Transverse colon (tissue), 4 donors: Measurements from ENCODE around the gene PRAMEF18. TPM values are rescaled to one million over a fixed set of nuclear protein-coding genes. Genes with fewer than 3 reads are reported as not detected.
"Not testable (repeated sequence)": the region's sequence is repeated elsewhere in the genome, so short reads cannot be mapped to it uniquely, and the experiment has no call there.

Experiments
- DNase-seq: peaks from one replicate; pipeline ENCODE4 v3.0.0-alpha.2; 2019
- H3K27ac ChIP-seq, 4 donors: fragments of 200-600 bp; sonication (generic); 2 replicates each; pipeline ENCODE4 v1.5.1; 2016 to 2018; ENCODE audit warnings: inconsistent platforms in 4 of 4
- H3K27me3 ChIP-seq: fragments of 200-600 bp; sonication (generic); 2 replicates; pipeline ENCODE4 v1.5.1; 2017; ENCODE audit warnings: inconsistent platforms
- H3K36me3 ChIP-seq, 4 donors: fragments of 200-600 bp; sonication (generic); 2 replicates each; pipeline ENCODE4 v1.5.1; 2017 to 2019; ENCODE audit warnings: inconsistent platforms in 4 of 4
- H3K4me1 ChIP-seq, 4 donors: fragments of 200-600 bp; sonication (generic); 2 replicates each; pipeline ENCODE4 v1.5.1; 2017 to 2020; ENCODE audit warnings: inconsistent platforms in 4 of 4
- H3K4me3 ChIP-seq, 4 donors: fragments of 200-600 bp; sonication (generic); 1 replicate in 1 of 4; 2 replicates in 3 of 4; pipeline versions ENCODE4 v1.5.1 to v1.6.1; 2017 to 2019; ENCODE audit warnings: inconsistent platforms in 4 of 4
- H3K9me3 ChIP-seq, 2 donors: fragments of 200-600 bp; sonication (generic); 2 replicates each; pipeline ENCODE4 v1.5.1; 2017 to 2019; ENCODE audit warnings: inconsistent platforms in 2 of 2
- WGBS, 2 donors: methylation state at CpG; one replicate each; pipeline ENCODE4 v1.1.5; 2018; ENCODE audit warnings: low coverage in 1 of 2; 5-methylcytosine and 5-hydroxymethylcytosine counted together
- in situ Hi-C, 4 donors: fragments of 200-750 bp; cut with MboI; loops; one replicate each; pipeline versions ENCODE4 v1.15.0 to v1.15.1; 2017; ENCODE audit warnings: low sequenced_read_pairs in 3 of 4, low pct_ligation_motif_present in 1 of 4, low pct_unique_long_range_greater_than_20kb in 1 of 4
- intact Hi-C: fragments of 100-400 bp; cut with DNase I; formaldehyde crosslinking; loops from one replicate; pipeline ENCODE4 v1.15.1; 2023; ENCODE audit warnings: low total_unique reads
- total RNA-seq, 4 donors: library from RNA; depleted of rRNA; stranded (reverse); fragments of >200 nt; gene quantifications; one replicate each; pipeline ENCODE4 v1.1.0, GENCODE V29; 2016

Gene PRAMEF18
- not detected for total RNA-seq

- WGBS, 2 donors, result 68% methylated on average over 8 of the region's 9 CpGs; no CpG with 5 or more reads in 1 of the 2 donors
- H3K27ac ChIP-seq, H3K36me3 ChIP-seq, DNase-seq, H3K4me3 ChIP-seq, H3K9me3 ChIP-seq, H3K4me1 ChIP-seq, intact Hi-C loops, H3K27me3 ChIP-seq: not testable (repeated sequence)
- in situ Hi-C loops, result loop anchor here in 1 of 4 donors (25.0 kb wide), 1 partner anchor 963 kb away; no protein-coding TSS in a partner anchor
Measured at GRCh38 chr1:13225675-13226204, at the start of gene PRAMEF18. TSS of gene PRAMEF18 (minus strand) at chr1:13226154. CDS start at chr1:13226106, 48 bp downstream.

- H3K9me3 ChIP-seq, DNase-seq, in situ Hi-C loops, H3K27me3 ChIP-seq, H3K27ac ChIP-seq, intact Hi-C loops, H3K4me1 ChIP-seq, H3K4me3 ChIP-seq, H3K36me3 ChIP-seq: not testable (repeated sequence)
- 20% methylated on average over 1 of the region's 3 CpGs; no CpG with 5 or more reads in 1 of the 2 donors for WGBS, 2 donors
Measured at GRCh38 chr1:13265124-13265523, 39.2 kb upstream of the PRAMEF18 start.

GRCh38 chr1:13253898-13254297 lies 27.9 kb upstream of the PRAMEF18 start, which contains the start of gene PRAMEF5:
TSS of gene PRAMEF5 (plus strand) at chr1:13254198. CDS start at chr1:13259269, 5,071 bp downstream.
- WGBS, 2 donors, result 100% methylated on average over 1 to 2 of the region's 5 CpGs
- DNase-seq, H3K27ac ChIP-seq, H3K9me3 ChIP-seq, H3K4me3 ChIP-seq, intact Hi-C loops, in situ Hi-C loops, H3K36me3 ChIP-seq, H3K27me3 ChIP-seq, H3K4me1 ChIP-seq: not testable (repeated sequence)

- H3K27ac ChIP-seq, H3K4me3 ChIP-seq, intact Hi-C loops, H3K36me3 ChIP-seq, DNase-seq, H3K9me3 ChIP-seq, H3K4me1 ChIP-seq, H3K27me3 ChIP-seq: not testable (repeated sequence)
- 55 to 80% methylated on average over 5 to 7 of the region's 7 CpGs for WGBS, 2 donors
- in situ Hi-C loops, result loop anchor here in 1 of 4 donors (25.0 kb wide), 1 partner anchor 985 kb away; no protein-coding TSS in a partner anchor
Measured at GRCh38 chr1:13247122-13247521, 21.2 kb upstream of the PRAMEF18 start.

- H3K36me3 ChIP-seq, H3K4me3 ChIP-seq, DNase-seq, H3K27ac ChIP-seq, H3K9me3 ChIP-seq, H3K4me1 ChIP-seq, intact Hi-C loops, H3K27me3 ChIP-seq: not testable (repeated sequence)
- in situ Hi-C loops, result loop anchor here in 1 of 4 donors (25.0 kb wide), 1 partner anchor 984 kb away; no protein-coding TSS in a partner anchor
- whole genome bisulfite sequencing, 2 donors, result 80% methylated on average over 2 of the region's 2 CpGs; no CpG with 5 or more reads in 1 of the 2 donors
Measured at GRCh38 chr1:13246554-13246871, 20.6 kb upstream of the PRAMEF18 start.

- H3K27ac ChIP-seq, H3K4me3 ChIP-seq, H3K9me3 ChIP-seq, DNase-seq, H3K27me3 ChIP-seq, intact Hi-C loops, H3K36me3 ChIP-seq, H3K4me1 ChIP-seq: not testable (repeated sequence)
- 72 to 80% methylated on average over 1 to 5 of the region's 5 CpGs for WGBS, 2 donors
- in situ Hi-C loops, result loop anchor here in 1 of 4 donors (25.0 kb wide), 1 partner anchor 984 kb away; no protein-coding TSS in a partner anchor
Measured at GRCh38 chr1:13245841-13246553, 20.0 kb upstream of the PRAMEF18 start.

- not testable (repeated sequence) for H3K27ac ChIP-seq
- in situ Hi-C loops, result loop anchor here in 1 of 4 donors (25.0 kb wide), 1 partner anchor 981 kb away; no protein-coding TSS in a partner anchor
- 70 to 84% methylated on average over 8 to 9 of the region's 9 CpGs for WGBS, 2 donors
Measured at GRCh38 chr1:13243536-13244263, 17.7 kb upstream of the PRAMEF18 start.

GRCh38 chr1:13239633-13240032 lies 13.7 kb upstream of the PRAMEF18 start:
- H3K27me3 ChIP-seq, H3K36me3 ChIP-seq, H3K27ac ChIP-seq, H3K9me3 ChIP-seq, intact Hi-C loops, H3K4me1 ChIP-seq, H3K4me3 ChIP-seq, DNase-seq: not testable (repeated sequence)
- in situ Hi-C loops, result loop anchor here in 1 of 4 donors (25.0 kb wide), 1 partner anchor 977 kb away; no protein-coding TSS in a partner anchor
- WGBS, 2 donors, result 80 to 87% methylated on average over 1 to 4 of the region's 4 CpGs

More at GRCh38 chr1:13243536-13244263, 17.7 kb upstream of the PRAMEF18 start:
- DNase-seq, H3K4me3 ChIP-seq, intact Hi-C loops, H3K4me1 ChIP-seq, H3K27me3 ChIP-seq, H3K36me3 ChIP-seq, H3K9me3 ChIP-seq: not testable (repeated sequence)

GRCh38 chr1:13237572-13237971 lies 11.6 kb upstream of the PRAMEF18 start:
- intact Hi-C loops, H3K4me1 ChIP-seq, H3K36me3 ChIP-seq, H3K9me3 ChIP-seq, H3K27ac ChIP-seq, DNase-seq, H3K27me3 ChIP-seq, H3K4me3 ChIP-seq: not testable (repeated sequence)
- WGBS, 2 donors, result 66% methylated on average over 4 of the region's 4 CpGs; no CpG with 5 or more reads in 1 of the 2 donors
- in situ Hi-C loops, result loop anchor here in 1 of 4 donors (25.0 kb wide), 1 partner anchor 975 kb away; no protein-coding TSS in a partner anchor

- in situ Hi-C loops, result loop anchor here in 1 of 4 donors (25.0 kb wide), 1 partner anchor 972 kb away; no protein-coding TSS in a partner anchor
- H3K27me3 ChIP-seq, H3K36me3 ChIP-seq, H3K4me3 ChIP-seq, DNase-seq, H3K9me3 ChIP-seq, H3K27ac ChIP-seq, H3K4me1 ChIP-seq, intact Hi-C loops: not testable (repeated sequence)
- WGBS, 2 donors, result 58 to 60% methylated on average over 1 of the region's 1 CpG
Measured at GRCh38 chr1:13234057-13234456, 8.1 kb upstream of the PRAMEF18 start.
